ENCODE results near the gene HTATSF1. TPM values are rescaled to one million over a fixed set of nuclear protein-coding genes. Genes with fewer than 3 reads are reported as not detected.

HTATSF1 gene
- total and polyA plus RNA-seq, 9 of the 15 experiments (the other 6 are each of a cell fraction or from before 2014, with no cell fraction given) = 2.6 to 87.7 (median 42.2) TPM

GRCh38 chrX:136447968-136448367 lies 49.4 kb upstream of the HTATSF1 start:
- FAIRE-seq (no peak), ATAC-seq (no peak), DNase-seq (ENCODE audit: extremely low read depth in 1 of 4, low spot score in 3 of 4) (no peak)
- H3K4me2 ChIP-seq (ENCODE audit: insufficient read depth, low read length) = no peak overlapping the region
- no peaks in the 10 kb centered on the region for H3K27me3 ChIP-seq (ENCODE audit: control insufficient read depth in 2 of 2, insufficient read depth in 2 of 2, low read length in 2 of 2)
- no peaks in the 10 kb centered on the region for H3K9me1 ChIP-seq (ENCODE audit: control insufficient read depth, insufficient read depth, low read length)
- intact Hi-C loops (cut with micrococcal nuclease) (no loop called here), in situ Hi-C loops (cut with MboI) (no loop called here)
- H3K27ac ChIP-seq (ENCODE audit: extremely low read depth, low read depth, low read length) = no peak overlapping the region
- no peaks in the 10 kb centered on the region for H3K4me1 ChIP-seq (replicated peaks in 1 of 2; ENCODE audit: control insufficient read depth in 2 of 2, insufficient read depth in 2 of 2, low read length in 2 of 2)
- H3K9ac ChIP-seq (ENCODE audit: insufficient read depth in 1 of 2, low read depth in 2 of 2, low read length in 2 of 2) = no peak overlapping the region
- BruUV-seq (replicated peaks) = no TSS peak
- H3K4me3 ChIP-seq = no peak overlapping the region
- no peaks in the 10 kb centered on the region for H3K9me3 ChIP-seq (replicated peaks; ENCODE audit: control insufficient read depth, insufficient read depth, low read depth, low read length)
- H2AFZ ChIP-seq (ENCODE audit: low read depth, low read length) = no peak overlapping the region
- ChIA-PET POLR2A (no interaction called here), CTCF (ENCODE audit: low intra/inter-chr PET ratio) (no interaction called here)
- TF ChIP-seq, protein P1, sequence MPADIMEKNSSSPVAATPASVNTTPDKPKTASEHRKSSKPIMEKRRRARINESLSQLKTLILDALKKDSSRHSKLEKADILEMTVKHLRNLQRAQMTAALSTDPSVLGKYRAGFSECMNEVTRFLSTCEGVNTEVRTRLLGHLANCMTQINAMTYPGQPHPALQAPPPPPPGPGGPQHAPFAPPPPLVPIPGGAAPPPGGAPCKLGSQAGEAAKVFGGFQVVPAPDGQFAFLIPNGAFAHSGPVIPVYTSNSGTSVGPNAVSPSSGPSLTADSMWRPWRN (IDR thresholded peaks at IDR 0.05; ENCODE audit: low read depth) = no peak
- no peak for TF ChIP-seq GTF2F1 (IDR thresholded peaks at IDR 0.05; ENCODE audit: low read depth, low read length)
- TF ChIP-seq, protein P2, sequence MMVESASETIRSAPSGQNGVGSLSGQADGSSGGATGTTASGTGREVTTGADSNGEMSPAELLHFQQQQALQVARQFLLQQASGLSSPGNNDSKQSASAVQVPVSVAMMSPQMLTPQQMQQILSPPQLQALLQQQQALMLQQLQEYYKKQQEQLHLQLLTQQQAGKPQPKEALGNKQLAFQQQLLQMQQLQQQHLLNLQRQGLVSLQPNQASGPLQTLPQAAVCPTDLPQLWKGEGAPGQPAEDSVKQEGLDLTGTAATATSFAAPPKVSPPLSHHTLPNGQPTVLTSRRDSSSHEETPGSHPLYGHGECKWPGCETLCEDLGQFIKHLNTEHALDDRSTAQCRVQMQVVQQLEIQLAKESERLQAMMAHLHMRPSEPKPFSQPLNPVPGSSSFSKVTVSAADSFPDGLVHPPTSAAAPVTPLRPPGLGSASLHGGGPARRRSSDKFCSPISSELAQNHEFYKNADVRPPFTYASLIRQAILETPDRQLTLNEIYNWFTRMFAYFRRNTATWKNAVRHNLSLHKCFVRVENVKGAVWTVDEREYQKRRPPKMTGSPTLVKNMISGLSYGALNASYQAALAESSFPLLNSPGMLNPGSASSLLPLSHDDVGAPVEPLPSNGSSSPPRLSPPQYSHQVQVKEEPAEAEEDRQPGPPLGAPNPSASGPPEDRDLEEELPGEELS (CRISPR knock-in tag; IDR thresholded peaks at IDR 0.05; ENCODE audit: borderline replicate concordance) = no peak
- TF ChIP-seq MED1 (CRISPR knock-in tag; IDR thresholded peaks at IDR 0.05; ENCODE audit: borderline replicate concordance) = no peak
- TF ChIP-seq ZNF589 (CRISPR knock-in tag; IDR thresholded peaks at IDR 0.05; ENCODE audit: low read depth) = no peak
- TF ChIP-seq POLR2AphosphoS5 (IDR thresholded peaks at IDR 0.05; ENCODE audit: control insufficient read depth, insufficient read depth, low read depth, low read length) = no peak
- no peak for TF ChIP-seq NR2F6 (CRISPR knock-in tag; IDR thresholded peaks at IDR 0.05)
- no peaks in the 10 kb centered on the region for H3K79me2 ChIP-seq (ENCODE audit: control insufficient read depth, insufficient read depth, low read length)
- no peaks in the 10 kb centered on the region for H4K20me1 ChIP-seq (replicated peaks; ENCODE audit: control insufficient read depth, insufficient read depth, low read length)
- H3K36me3 ChIP-seq (ENCODE audit: control insufficient read depth, insufficient read depth, low read length) = no peaks in the 10 kb centered on the region

Measured in K562 (cell line).